NB4 (cell line): ENCODE measurements around the gene CLIC3.

Experiments used
- CTCF ChIP-seq: IDR thresholded peaks from one replicate; pipeline ENCODE4 v1.5.1; 2012; ENCODE audit warnings: low read depth, low read length
- MAX ChIP-seq: IDR thresholded peaks from 2 replicates; pipeline ENCODE4 v1.6.1; 2011; ENCODE audit warnings: low read depth, low read length

DNA sequence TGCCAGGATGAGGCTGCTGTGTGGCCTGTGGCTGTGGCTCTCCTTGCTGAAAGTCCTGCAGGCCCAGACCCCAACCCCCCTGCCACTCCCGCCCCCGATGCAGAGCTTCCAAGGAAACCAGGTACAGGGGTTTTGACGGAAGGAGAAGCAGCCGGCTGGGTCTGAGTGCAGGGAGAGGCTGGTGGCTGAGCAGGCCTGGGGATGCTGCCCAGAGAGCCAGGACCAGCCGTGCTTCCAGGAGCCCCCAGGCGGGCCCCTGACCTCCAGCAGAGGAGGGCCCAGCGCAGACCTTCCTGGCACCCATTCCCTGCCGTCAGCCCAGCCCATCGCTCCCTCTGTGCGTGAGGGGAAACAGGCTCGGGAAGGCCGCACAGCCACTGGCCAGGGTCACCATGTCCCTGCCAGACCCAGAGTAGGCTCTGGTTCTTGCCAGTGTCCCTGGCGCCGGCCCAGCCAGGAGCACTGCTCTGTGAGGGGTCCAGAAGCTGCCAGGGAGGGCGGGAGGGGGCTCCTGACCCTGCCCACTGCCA is 44.0 kb downstream of the CLIC3 start:
- TF ChIP-seq CTCF (no peak), MAX (no peak)
